GM12878 (cell line): ENCODE data around the gene STAT4. TPM values are rescaled to one million over a fixed set of nuclear protein-coding genes. Genes with fewer than 3 reads are reported as not detected.

ENCODE experiments used
- CBX5 ChIP-seq: sonication (generic); IDR thresholded peaks from 2 replicates; pipeline ENCODE4 v1.6.1; 2016; ENCODE audit warnings: low read depth, moderate library complexity, mild to moderate bottlenecking, inconsistent platforms
- CHD2 ChIP-seq: IDR thresholded peaks from 2 replicates; pipeline ENCODE4 v1.6.1; 2011; ENCODE audit warnings: low read depth, low read length, improper control_type of control experiment, borderline replicate concordance
- CTCF ChIP-seq, 3 experiments: IDR thresholded peaks in 2 of 3; conservative IDR thresholded peaks in 1 of 3; 2 replicates each; pipeline ENCODE4 v1.5.1; 2011; ENCODE audit warnings: low read depth in 3 of 3, low read length in 3 of 3, mild to moderate bottlenecking in 3 of 3, control low read depth in 2 of 3, moderate library complexity in 2 of 3, inconsistent platforms in 1 of 3, mixed read lengths in 1 of 3; ENCODE audit not compliant: control insufficient read depth in 2 of 3, insufficient read depth in 1 of 3; ENCODE audit errors: extremely low read depth in 1 of 3
- ETV6 ChIP-seq, 2 experiments: fragments of 450-650 bp in 1 of 2; IDR thresholded peaks in 1 of 2; conservative IDR thresholded peaks in 1 of 2; 2 replicates each; pipeline ENCODE4 v1.6.1; 2014; ENCODE audit warnings: antibody characterized with exemption in 1 of 2, borderline replicate concordance in 1 of 2, low read depth in 1 of 2, mild to moderate bottlenecking in 1 of 2, moderate library complexity in 1 of 2
- FOS ChIP-seq: IDR thresholded peaks from 3 replicates; pipeline ENCODE4 v1.6.1; 2011; ENCODE audit warnings: borderline replicate concordance; ENCODE audit not compliant: insufficient read length; ENCODE audit errors: extremely low read depth
- KDM1A ChIP-seq: fragments of 200-600 bp; sonication (generic); IDR thresholded peaks from 2 replicates; pipeline ENCODE4 v1.6.1; 2016; ENCODE audit warnings: borderline replicate concordance
- MTA2 ChIP-seq: fragments of 450-650 bp; IDR thresholded peaks from 2 replicates; pipeline ENCODE4 v1.6.1; 2016; ENCODE audit warnings: low read depth, mild to moderate bottlenecking, moderate library complexity
- MYB ChIP-seq: fragments of 150-350 bp; IDR thresholded peaks from 2 replicates; pipeline ENCODE4 v1.6.1; 2014; ENCODE audit warnings: mild to moderate bottlenecking, low read depth, low read length, borderline replicate concordance
- NFYA ChIP-seq: IDR thresholded peaks from 2 replicates; pipeline ENCODE4 v1.6.1; 2011; ENCODE audit warnings: low read depth, mild to moderate bottlenecking, low read length, improper control_type of control experiment, borderline replicate concordance
- NFYB ChIP-seq: IDR thresholded peaks from 2 replicates; pipeline ENCODE4 v1.6.1; 2011; ENCODE audit warnings: low read depth, mild to moderate bottlenecking, low read length, improper control_type of control experiment, moderate library complexity; ENCODE audit not compliant: insufficient read depth
- NR2F1 ChIP-seq: fragments of 450-650 bp; conservative IDR thresholded peaks from 2 replicates; pipeline ENCODE4 v1.6.1; 2017; ENCODE audit warnings: mild to moderate bottlenecking
- POLR2AphosphoS2 ChIP-seq: IDR thresholded peaks from 2 replicates; pipeline ENCODE4 v1.6.1; 2011; ENCODE audit warnings: low read depth, mild to moderate bottlenecking, low read length, improper control_type of control experiment, moderate library complexity
- RAD51 ChIP-seq: fragments of 450-650 bp; IDR thresholded peaks from 2 replicates; pipeline ENCODE4 v1.6.1; 2016; ENCODE audit warnings: moderate library complexity, mild to moderate bottlenecking, inconsistent platforms
- RBBP5 ChIP-seq: fragments of 200-600 bp; sonication (generic); conservative IDR thresholded peaks from 2 replicates; pipeline ENCODE4 v1.6.1; 2016
- SMC3 ChIP-seq: IDR thresholded peaks from 2 replicates; pipeline ENCODE4 v1.6.1; 2011; ENCODE audit warnings: low read length, improper control_type of control experiment, borderline replicate concordance
- SREBF2 ChIP-seq: IDR thresholded peaks from 2 replicates; pipeline ENCODE4 v1.6.1; 2012; ENCODE audit warnings: mild to moderate bottlenecking, low read length
- YY1 ChIP-seq: IDR thresholded peaks from 2 replicates; pipeline ENCODE4 v1.6.1; 2011; ENCODE audit warnings: low read depth, mild to moderate bottlenecking, low read length
- ZBTB4 ChIP-seq: fragments of 450-650 bp; formaldehyde crosslinking; IDR thresholded peaks from 2 replicates; pipeline ENCODE4 v1.4.0; 2022; ENCODE audit warnings: mild to moderate bottlenecking, moderate library complexity
- ZZZ3 ChIP-seq: IDR thresholded peaks from 2 replicates; pipeline ENCODE4 v1.6.1; 2011; ENCODE audit warnings: low read depth; ENCODE audit not compliant: control insufficient read depth, insufficient read length
- polyA plus RNA-seq, 11 experiments: library from polyadenylated mRNA; depleted of rRNA in 4 of 11; unstranded in 6 of 11; stranded (reverse) in 5 of 11; fragments of >200 nt; fragmentation: Nextera tagmentation in 4 of 11; fragmentation: Illumina TruSeq in 1 of 11; extraction: Ambion mirVana in 4 of 11; extraction: Trizol in 1 of 11; gene quantifications; 1 replicate in 1 of 11; 2 replicates in 10 of 11; pipeline versions ENCODE4 v1.2.1 to v1.2.3, GENCODE V29; 2011 to 2016; ENCODE audit warnings: inconsistent platforms in 2 of 11, missing spikeins in 2 of 11, low read depth in 1 of 11
- total RNA-seq, 4 experiments: library from RNA; depleted of rRNA in 3 of 4; stranded (reverse); fragments of >200 nt in 3 of 4; fragmentation: Illumina TruSeq in 1 of 4; extraction: Trizol in 1 of 4; gene quantifications; 2 replicates each; pipeline versions ENCODE4 v1.2.1 to v1.2.3, GENCODE V29; 2013 to 2021
- TF ChIP-seq, protein P1 (sequence below): fragments of 150-350 bp; IDR thresholded peaks from 2 replicates; pipeline ENCODE4 v1.6.1; 2014; ENCODE audit warnings: mild to moderate bottlenecking, low read depth, low read length

STAT4 gene
- total and polyA plus RNA-seq, 10 of the 15 experiments (the other 5 are each of a cell fraction or from before 2014, with no cell fraction given): 3.1 to 9.3 (median 7.1) TPM

- no peak for TF ChIP-seq ZBTB4 (CRISPR knock-in tag)
- TF ChIP-seq KDM1A: no peak
- no peak for TF ChIP-seq ETV6 (conservative IDR thresholded peaks at IDR 0.05 in 1 of 2, IDR thresholded peaks at IDR 0.05 in 1 of 2; ENCODE audit: borderline replicate concordance in 1 of 2, low read depth in 1 of 2)
- TF ChIP-seq NFYB: no peak
- TF ChIP-seq ZZZ3: no peak
- no peak for TF ChIP-seq NR2F1
- TF ChIP-seq POLR2AphosphoS2: no peak
- no peak for TF ChIP-seq MTA2
- no peak for TF ChIP-seq SREBF2
- TF ChIP-seq, protein P1, sequence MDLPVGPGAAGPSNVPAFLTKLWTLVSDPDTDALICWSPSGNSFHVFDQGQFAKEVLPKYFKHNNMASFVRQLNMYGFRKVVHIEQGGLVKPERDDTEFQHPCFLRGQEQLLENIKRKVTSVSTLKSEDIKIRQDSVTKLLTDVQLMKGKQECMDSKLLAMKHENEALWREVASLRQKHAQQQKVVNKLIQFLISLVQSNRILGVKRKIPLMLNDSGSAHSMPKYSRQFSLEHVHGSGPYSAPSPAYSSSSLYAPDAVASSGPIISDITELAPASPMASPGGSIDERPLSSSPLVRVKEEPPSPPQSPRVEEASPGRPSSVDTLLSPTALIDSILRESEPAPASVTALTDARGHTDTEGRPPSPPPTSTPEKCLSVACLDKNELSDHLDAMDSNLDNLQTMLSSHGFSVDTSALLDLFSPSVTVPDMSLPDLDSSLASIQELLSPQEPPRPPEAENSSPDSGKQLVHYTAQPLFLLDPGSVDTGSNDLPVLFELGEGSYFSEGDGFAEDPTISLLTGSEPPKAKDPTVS: no peak
- TF ChIP-seq CBX5: no peak
- TF ChIP-seq CTCF (IDR thresholded peaks at IDR 0.05 in 2 of 3, conservative IDR thresholded peaks at IDR 0.05 in 1 of 3; ENCODE audit: control insufficient read depth in 2 of 3, extremely low read depth in 1 of 3, insufficient read depth in 1 of 3, low read depth in 3 of 3, low read length in 3 of 3): peak; percentile 48 to 69 (median 60)
- no peak for TF ChIP-seq CHD2
- peak; percentile 78; the same call in 1 of the 2 replicates for TF ChIP-seq SMC3
- no peak for TF ChIP-seq RBBP5
- TF ChIP-seq NFYA: no peak
- TF ChIP-seq MYB: no peak
- no peak for TF ChIP-seq FOS
- no peak for TF ChIP-seq YY1
- TF ChIP-seq RAD51: no peak
Measured at GRCh38 chr2:191051825-191052778, 98.7 kb downstream of the STAT4 start (continued).
